Measurements from ENCODE around the gene SAMD4A. TPM values are rescaled to one million over a fixed set of nuclear protein-coding genes. Genes with fewer than 3 reads are reported as not detected.
A peak's percentile ranks its signal among the peaks of the same experiment; 100 is the strongest.
"Not testable (repeated sequence)": the region's sequence is repeated elsewhere in the genome, so short reads cannot be mapped to it uniquely, and the experiment has no call there.

Gene SAMD4A
- total RNA-seq, 1 experiment from 2014 or later: 17.0 TPM

DNA sequence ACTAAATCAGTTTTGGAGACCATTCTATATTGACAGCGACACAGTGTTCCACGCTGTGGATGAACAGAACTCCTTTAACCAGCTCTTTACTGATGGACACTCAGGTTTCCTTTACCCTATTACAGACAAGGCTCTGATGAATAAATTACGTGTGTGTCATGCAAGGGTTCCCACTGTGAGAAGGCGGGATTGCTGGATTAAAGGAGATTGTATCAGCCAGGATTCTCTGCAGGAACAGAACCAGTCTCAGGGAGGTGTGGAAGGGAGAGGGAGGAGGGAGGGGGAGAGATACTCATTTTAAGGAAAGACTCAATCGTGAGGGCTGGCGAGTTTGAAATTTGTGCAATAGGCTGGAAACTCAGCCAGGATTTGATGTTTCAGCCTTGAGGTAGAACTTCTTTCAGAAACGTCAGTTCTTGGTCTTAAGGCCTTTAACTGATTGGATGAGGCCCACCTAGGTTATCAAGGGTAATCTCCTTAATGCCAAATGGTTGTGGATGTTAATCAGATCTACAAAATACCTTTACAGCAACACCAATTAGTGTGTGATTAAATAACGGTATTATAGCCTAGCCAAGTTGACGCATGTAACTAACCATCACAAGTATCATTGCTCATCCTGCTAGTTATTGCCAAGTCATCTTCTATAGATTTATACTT is 231.7 kb downstream of the SAMD4A start:
- in situ Hi-C loops (cut with HindIII; ENCODE audit: low sequenced_read_pairs): no loop called here
- DNase-seq (ENCODE audit: low spot score): no peak

DNA sequence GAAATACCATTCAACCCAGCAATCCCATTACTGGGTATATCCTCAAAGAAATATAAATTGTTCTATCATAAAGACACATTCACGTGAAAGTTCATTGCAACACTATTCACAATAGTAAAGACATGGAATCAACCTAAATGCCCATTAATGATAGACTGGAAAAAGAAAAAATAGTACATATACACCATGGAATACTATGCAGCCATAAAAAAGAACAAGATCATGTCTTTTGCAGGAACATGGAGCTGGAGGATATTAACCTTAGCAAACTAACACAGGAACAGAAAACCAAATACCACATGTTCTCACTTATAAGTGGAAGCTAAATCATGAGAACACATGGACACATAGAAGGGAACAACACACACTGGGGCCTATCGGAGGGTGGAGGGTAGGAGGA is 234.6 kb downstream of the SAMD4A start:
- in situ Hi-C loops (cut with HindIII; ENCODE audit: low sequenced_read_pairs); DNase-seq (ENCODE audit: low spot score): not testable (repeated sequence)

- no peak for DNase-seq (ENCODE audit: low spot score)
- in situ Hi-C loops (cut with HindIII; ENCODE audit: low sequenced_read_pairs): no loop called here
Observed at GRCh38 chr14:54803396-54803795, 236.5 kb downstream of the SAMD4A start.

DNA sequence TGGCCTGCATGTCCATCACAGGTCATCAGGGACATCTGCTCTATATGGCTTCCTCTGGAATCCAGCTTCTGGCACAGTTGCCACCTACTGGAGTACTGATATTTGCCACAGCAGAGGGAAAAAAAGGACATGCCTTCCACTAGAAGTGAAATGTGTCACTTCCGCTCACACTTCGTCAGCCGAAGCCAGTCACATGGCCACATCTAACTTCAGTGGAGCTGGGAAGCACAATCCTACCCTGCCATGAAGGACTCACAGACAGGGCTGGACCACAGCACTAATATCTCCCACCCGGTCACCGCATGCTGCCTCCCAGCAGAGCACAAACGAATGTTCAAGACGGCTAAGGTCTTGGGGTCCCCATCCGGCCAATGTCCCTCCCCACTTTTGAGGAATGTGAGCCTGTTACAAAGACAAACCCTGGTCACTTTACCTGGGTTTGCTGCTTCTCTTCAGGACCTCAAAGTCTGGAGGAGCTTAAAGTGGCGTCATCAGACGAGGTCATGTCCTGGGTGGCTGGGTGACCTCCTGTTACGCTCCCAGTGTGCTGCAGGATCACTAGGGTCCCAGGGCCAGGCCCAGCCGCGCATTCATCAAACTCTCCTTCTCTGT is 237.1 kb downstream of the SAMD4A start:
- DNase-seq (ENCODE audit: low spot score): no peak
- in situ Hi-C loops (cut with HindIII; ENCODE audit: low sequenced_read_pairs): no loop called here

DNA sequence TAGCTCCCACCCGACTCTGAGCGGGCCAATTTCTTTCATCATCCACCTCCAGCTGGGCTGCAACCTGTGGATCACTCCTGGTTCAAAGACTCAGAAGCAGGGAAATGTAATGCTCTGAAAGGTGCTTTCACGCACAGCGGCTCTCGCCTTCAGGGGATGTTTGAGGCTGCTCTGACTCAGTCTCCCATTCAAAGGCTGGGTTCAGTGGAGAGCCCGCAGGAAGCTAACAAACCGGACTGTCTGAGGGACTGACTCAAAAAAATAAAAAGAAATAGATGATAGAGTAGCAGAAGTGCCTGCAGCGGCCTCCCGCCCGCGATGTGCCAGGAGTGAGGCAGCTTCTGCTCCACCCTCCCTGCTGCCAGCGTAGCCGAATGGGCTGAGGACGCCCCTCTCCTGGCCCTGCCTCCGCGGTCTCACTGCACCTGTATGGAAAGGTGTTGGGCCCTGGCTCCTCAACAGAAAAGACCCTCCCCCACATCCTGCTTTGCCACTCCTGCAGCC is 237.7 kb downstream of the SAMD4A start:
- no peak for DNase-seq (ENCODE audit: low spot score)
- in situ Hi-C loops (cut with HindIII; ENCODE audit: low sequenced_read_pairs): no loop called here

DNA sequence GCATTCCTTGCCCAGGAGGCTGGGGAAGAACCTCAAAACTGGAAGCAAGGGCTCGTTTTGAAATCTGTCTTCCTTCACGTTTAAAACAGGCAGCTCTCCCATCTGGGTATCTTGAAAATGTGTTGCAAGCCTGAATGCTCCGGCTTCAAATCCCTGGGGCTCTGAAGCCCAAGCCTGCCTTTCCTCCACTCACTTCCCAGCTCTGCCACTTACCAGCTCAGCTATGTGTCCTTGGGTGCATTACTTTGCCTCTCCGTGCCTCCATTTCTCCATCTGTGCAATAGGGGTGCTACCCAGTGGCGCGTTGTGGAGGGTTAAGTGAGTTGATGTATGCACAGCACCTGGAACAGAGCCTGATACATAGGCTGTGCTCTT is 238.1 kb downstream of the SAMD4A start:
- DNase-seq (ENCODE audit: low spot score): no peak
- in situ Hi-C loops (cut with HindIII; ENCODE audit: low sequenced_read_pairs): no loop called here

GRCh38 chr14:54805445-54806322 is 238.8 kb downstream of the SAMD4A start:
- DNase-seq (ENCODE audit: low spot score): peak; percentile 92
- in situ Hi-C loops (cut with HindIII; ENCODE audit: low sequenced_read_pairs): no loop called here

GRCh38 chr14:54806616-54807015 is 239.7 kb downstream of the SAMD4A start:
- DNase-seq (ENCODE audit: low spot score): no peak
- in situ Hi-C loops (cut with HindIII; ENCODE audit: low sequenced_read_pairs): no loop called here

DNA sequence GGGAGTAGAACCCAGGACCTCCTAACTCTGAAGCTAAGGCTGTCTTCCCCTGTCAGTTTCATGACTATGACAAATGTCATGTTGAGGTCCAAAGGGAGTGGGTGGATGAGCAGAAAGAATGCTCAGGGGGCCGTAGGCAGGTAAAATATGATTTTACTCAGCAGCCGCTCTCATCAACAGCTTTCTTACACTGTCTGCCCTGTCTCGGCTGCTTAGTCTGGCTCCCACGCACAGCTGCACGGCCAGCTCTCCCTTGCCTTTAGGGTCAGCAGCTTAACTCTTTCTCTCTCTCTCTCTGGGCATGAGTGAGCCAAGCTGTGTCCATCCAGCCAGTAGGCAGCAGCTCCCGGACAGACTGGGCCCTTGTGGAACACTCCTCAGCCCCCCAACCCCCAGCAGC is 240.5 kb downstream of the SAMD4A start:
- DNase-seq (ENCODE audit: low spot score): no peak
- in situ Hi-C loops (cut with HindIII; ENCODE audit: low sequenced_read_pairs): no loop called here

DNA sequence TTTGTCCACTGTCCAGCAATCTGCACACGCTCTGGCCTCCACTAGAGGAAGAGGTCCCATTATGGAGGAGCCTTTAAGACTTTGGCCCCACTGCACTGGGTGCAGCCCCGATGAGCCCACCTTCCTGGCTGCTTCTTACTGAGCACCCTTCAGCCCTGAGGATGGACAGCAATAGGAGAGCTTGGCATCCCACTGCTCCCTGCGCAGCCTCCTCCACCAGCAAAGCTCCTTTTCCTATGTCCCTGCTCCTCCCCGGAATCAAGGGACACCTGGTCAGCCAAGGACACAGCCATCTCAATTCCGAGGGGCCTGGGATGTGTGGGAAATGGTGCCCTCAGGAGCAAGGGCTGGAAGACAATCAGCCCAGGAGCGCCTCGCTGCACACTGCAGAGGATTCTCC is 241.0 kb downstream of the SAMD4A start:
- no peak for DNase-seq (ENCODE audit: low spot score)
- in situ Hi-C loops (cut with HindIII; ENCODE audit: low sequenced_read_pairs): no loop called here

DNA sequence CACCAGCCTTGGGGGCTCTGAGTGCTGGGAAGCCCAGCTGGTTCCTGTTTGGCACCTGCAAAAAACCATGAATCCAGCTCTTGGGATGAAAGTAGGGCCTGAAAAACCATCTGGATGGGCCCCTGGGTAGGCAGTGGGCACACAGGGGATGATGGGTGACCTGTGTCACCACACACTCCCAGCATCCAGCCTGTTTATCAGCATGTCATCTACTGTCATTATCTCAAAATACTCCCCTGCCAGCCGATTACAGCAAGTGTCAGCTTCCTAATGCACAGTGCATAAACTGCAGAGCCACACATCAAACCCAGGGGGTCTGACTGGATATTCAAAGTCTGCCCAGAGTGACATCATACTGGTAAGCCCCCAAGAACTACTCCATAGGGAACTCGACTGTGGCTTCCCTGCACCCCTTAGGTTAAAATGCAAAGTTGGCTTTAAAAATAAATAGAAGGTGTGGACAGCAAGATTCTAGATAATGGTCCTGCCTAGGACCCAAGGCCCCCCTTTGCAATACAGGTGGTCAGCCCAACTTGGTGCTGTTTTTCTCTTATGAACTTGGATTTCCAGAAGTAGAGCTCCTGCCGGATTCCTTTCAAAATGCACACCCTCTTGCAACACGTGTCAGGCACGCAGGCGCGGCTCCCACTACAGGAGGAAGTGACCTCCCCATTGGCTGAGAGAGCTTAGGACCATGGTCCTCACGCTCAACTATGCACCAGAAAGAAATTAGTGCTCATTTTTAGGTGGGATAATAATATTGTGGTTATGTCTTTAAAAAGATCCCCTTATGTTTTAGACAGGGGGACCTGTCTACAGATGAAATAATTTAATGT is 241.6 kb downstream of the SAMD4A start:
- in situ Hi-C loops (cut with HindIII; ENCODE audit: low sequenced_read_pairs): no loop called here
- DNase-seq (ENCODE audit: low spot score): no peak

GRCh38 chr14:54809767-54810166 is 242.8 kb downstream of the SAMD4A start:
- in situ Hi-C loops (cut with HindIII; ENCODE audit: low sequenced_read_pairs): no loop called here
- DNase-seq (ENCODE audit: low spot score): no peak

DNA sequence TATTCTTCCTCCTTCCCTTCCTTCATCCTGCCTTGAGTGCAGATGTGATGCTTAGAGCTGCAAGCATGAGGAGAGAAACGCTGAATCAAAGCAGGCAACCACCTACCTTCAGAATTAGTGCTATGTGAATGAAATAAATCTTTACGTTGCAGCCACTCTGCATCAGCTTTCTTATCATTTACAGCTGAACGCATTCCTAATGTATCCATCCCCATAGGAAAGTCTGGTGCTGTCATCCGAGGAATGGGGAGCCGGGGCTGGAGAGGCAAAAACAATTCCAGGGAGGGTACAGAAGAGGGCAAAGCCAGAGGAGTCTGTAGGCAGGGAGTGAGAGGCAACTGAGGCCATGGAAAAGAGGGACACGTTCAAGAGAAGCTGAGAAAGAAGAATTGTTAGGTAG is 245.7 kb downstream of the SAMD4A start:
- no peak for DNase-seq (ENCODE audit: low spot score)
- in situ Hi-C loops (cut with HindIII; ENCODE audit: low sequenced_read_pairs): no loop called here

GRCh38 chr14:54813081-54813480 is 246.2 kb downstream of the SAMD4A start:
- in situ Hi-C loops (cut with HindIII; ENCODE audit: low sequenced_read_pairs): no loop called here
- no peak for DNase-seq (ENCODE audit: low spot score)

DNA sequence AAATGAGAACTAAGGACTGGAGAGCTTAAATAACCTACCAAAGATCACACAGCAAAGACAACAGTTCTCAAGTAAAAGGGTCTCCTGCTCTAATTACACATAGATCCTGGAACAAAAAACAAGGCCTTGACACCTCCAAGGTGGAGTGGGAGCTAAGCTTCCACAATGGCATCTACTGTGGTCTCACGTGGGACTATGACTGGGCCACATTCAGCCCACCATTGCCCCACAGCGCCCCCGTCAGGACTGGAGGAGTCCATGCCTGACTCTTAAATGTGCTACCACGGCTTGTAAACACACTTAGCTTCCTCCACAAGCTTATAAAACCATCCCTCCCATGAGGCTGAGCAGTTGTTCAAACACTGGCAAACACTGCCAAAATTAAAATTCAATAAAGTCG is 247.1 kb downstream of the SAMD4A start:
- DNase-seq (ENCODE audit: low spot score): no peak
- in situ Hi-C loops (cut with HindIII; ENCODE audit: low sequenced_read_pairs): no loop called here

DNA sequence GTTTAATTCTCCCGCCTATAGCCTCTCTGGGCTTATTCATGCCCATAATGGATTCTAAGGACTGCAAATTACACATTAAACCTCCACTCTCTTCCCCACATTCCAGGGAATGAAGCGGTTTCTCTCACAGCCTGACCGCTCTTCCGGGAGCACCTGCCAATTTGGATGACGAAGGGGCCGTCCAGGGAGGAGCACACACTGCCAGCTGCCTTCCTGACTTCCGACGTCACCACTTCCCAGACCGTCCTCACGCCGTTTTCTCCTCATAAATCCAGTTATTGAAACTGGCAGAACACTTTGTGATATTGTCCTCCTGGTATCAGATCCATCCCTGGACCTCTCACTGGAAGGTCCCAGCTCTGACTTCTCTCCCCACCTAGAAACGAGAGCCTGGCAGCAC is 248.1 kb downstream of the SAMD4A start:
- DNase-seq (ENCODE audit: low spot score): no peak
- in situ Hi-C loops (cut with HindIII; ENCODE audit: low sequenced_read_pairs): no loop called here

- DNase-seq (ENCODE audit: low spot score): no peak
- in situ Hi-C loops (cut with HindIII; ENCODE audit: low sequenced_read_pairs): no loop called here
Observed at GRCh38 chr14:54815515-54815914, 248.6 kb downstream of the SAMD4A start.

- no peak for DNase-seq (ENCODE audit: low spot score)
- in situ Hi-C loops (cut with HindIII; ENCODE audit: low sequenced_read_pairs): no loop called here
Observed at GRCh38 chr14:54816450-54816849, 249.5 kb downstream of the SAMD4A start.

- in situ Hi-C loops (cut with HindIII; ENCODE audit: low sequenced_read_pairs): no loop called here
- DNase-seq (ENCODE audit: low spot score): no peak
Observed at GRCh38 chr14:54817506-54817905, 250.6 kb downstream of the SAMD4A start.

All from G401 (cell line).